GM19455 (cell line): ENCODE measurements around the gene PTPN9.

ENCODE experiments used
- ATAC-seq: cut with Tn5 transposase; IDR thresholded peaks from one replicate; pipeline ENCODE4 v1.9.1; 2021; ENCODE audit not compliant: unreplicated experiment

Gene PTPN9

GRCh38 chr15:75425966-75426500 is 153.1 kb downstream of the PTPN9 start:
- ATAC-seq: no peak

- ATAC-seq: no peak
Observed at GRCh38 chr15:75422554-75422953, 156.6 kb downstream of the PTPN9 start.

GRCh38 chr15:75420698-75421097 is 158.4 kb downstream of the PTPN9 start:
- ATAC-seq: no peak

GRCh38 chr15:75416584-75416983 is 162.5 kb downstream of the PTPN9 start:
- no peak for ATAC-seq
